PC-3 (cell line): ENCODE measurements around the gene SPATA6L. TPM values are rescaled to one million over a fixed set of nuclear protein-coding genes. Genes with fewer than 3 reads are reported as not detected.

Source experiments
- ATAC-seq: fragments of 200-7000 bp; cut with Tn5 transposase; 2 replicates; pipeline ENCODE4 v1.9.1; 2020; ENCODE audit warnings: mild to moderate bottlenecking, moderate library complexity
- BruUV-seq: library from RNA; stranded (reverse); fragments of 400-500 nt; replicated peaks from 2 replicates; lab custom pipeline; 2021; lab: Mats Ljungman, UMichigan
- CTCF ChIA-PET: fragments of 300-600 bp; sonication (Branson Sonifier 250); formaldehyde crosslinking; loops from one replicate; lab custom pipeline; 2022; ENCODE audit warnings: antibody characterized with exemption; lab: Charles Lee
- POLR2A ChIA-PET: fragments of 300-600 bp; sonication (Branson Sonifier 250); formaldehyde crosslinking; loops from one replicate; lab custom pipeline; 2022; ENCODE audit warnings: antibody characterized with exemption; ENCODE audit not compliant: unreplicated experiment; lab: Charles Lee
- DNase-seq: peaks from one replicate; pipeline ENCODE4 v3.0.0-alpha.2; 2015
- H2AFZ ChIP-seq: fragments of 300-600 bp; sonication (generic); 2 replicates; pipeline ENCODE4 v1.6.0; 2016; ENCODE audit warnings: antibody characterized with exemption, low read length
- H3F3A ChIP-seq: fragments of 300-600 bp; sonication (generic); one replicate; pipeline ENCODE4 v1.6.0; 2017; ENCODE audit warnings: antibody characterized with exemption, low read length, control low read depth, mild to moderate bottlenecking; ENCODE audit not compliant: unreplicated experiment
- H3K27ac ChIP-seq: fragments of 300-600 bp; sonication (generic); 2 replicates; pipeline ENCODE4 v1.5.1; 2016; ENCODE audit warnings: mild to moderate bottlenecking, low read length
- H3K27me3 ChIP-seq: fragments of 300-600 bp; sonication (generic); 2 replicates; pipeline ENCODE4 v1.6.1; 2016; ENCODE audit warnings: low read length, mixed read lengths
- H3K36me3 ChIP-seq: fragments of 300-600 bp; sonication (generic); 2 replicates; pipeline ENCODE4 v1.6.1; 2016; ENCODE audit warnings: low read depth, mixed run types, low read length, mixed read lengths
- H3K4me1 ChIP-seq: fragments of 300-600 bp; sonication (generic); 2 replicates; pipeline ENCODE4 v1.5.1; 2016; ENCODE audit warnings: low read length; ENCODE audit not compliant: insufficient read depth
- H3K4me2 ChIP-seq: fragments of 300-600 bp; sonication (generic); 2 replicates; pipeline ENCODE4 v1.6.0; 2016; ENCODE audit warnings: low read length
- H3K4me3 ChIP-seq: fragments of 300-600 bp; sonication (generic); 2 replicates; pipeline ENCODE4 v1.5.1; 2016; ENCODE audit warnings: mild to moderate bottlenecking, low read length, mixed read lengths
- H3K79me2 ChIP-seq: fragments of 300-600 bp; sonication (generic); 2 replicates; pipeline ENCODE4 v1.6.1; 2017; ENCODE audit warnings: low read length, mixed read lengths
- H3K9ac ChIP-seq: fragments of 300-600 bp; sonication (generic); 2 replicates; pipeline ENCODE4 v1.6.0; 2016; ENCODE audit warnings: mild to moderate bottlenecking, low read length
- H3K9me2 ChIP-seq: fragments of 300-600 bp; sonication (generic); replicated peaks from 2 replicates; pipeline ENCODE4 v1.6.1; 2016; ENCODE audit warnings: mixed run types, low read length, mixed read lengths
- H3K9me3 ChIP-seq: fragments of 300-600 bp; sonication (generic); 2 replicates; pipeline ENCODE4 v1.6.1; 2016; ENCODE audit warnings: low read length, mixed read lengths
- H4K20me1 ChIP-seq: fragments of 300-600 bp; sonication (generic); 2 replicates; pipeline ENCODE4 v1.6.1; 2016; ENCODE audit warnings: low read length, mixed read lengths
- EZH2 ChIP-seq: fragments of 300-600 bp; sonication (generic); IDR thresholded peaks from one replicate; pipeline ENCODE4 v1.6.1; 2017; ENCODE audit warnings: antibody characterized with exemption, mild to moderate bottlenecking, low read length; ENCODE audit not compliant: unreplicated experiment
- EZH2phosphoT487 ChIP-seq: fragments of 300-600 bp; sonication (generic); IDR thresholded peaks from 2 replicates; pipeline ENCODE4 v1.6.1; 2018; ENCODE audit warnings: mild to moderate bottlenecking, antibody characterized with exemption, low read length, borderline replicate concordance
- intact Hi-C: fragments of 100-400 bp; cut with micrococcal nuclease; formaldehyde crosslinking; loops from 2 replicates; pipeline ENCODE4 v1.9.0; 2023
- total RNA-seq: library from RNA; depleted of rRNA; stranded (reverse); fragments of >200 nt; gene quantifications from 2 replicates; pipeline ENCODE4 v1.2.3, GENCODE V29; 2014
- TF ChIP-seq, protein P1 (sequence below): fragments of 300-600 bp; sonication (generic); conservative IDR thresholded peaks from 2 replicates; pipeline ENCODE4 v1.5.1; 2017; ENCODE audit warnings: antibody characterized with exemption, low read depth, mild to moderate bottlenecking, low read length

Gene SPATA6L
- total RNA-seq, 1 experiment from 2014 or later: not detected

- H4K20me1 ChIP-seq: no peaks in the 10 kb centered on the region
- intact Hi-C loops: no loop called here
- ATAC-seq (no peak), DNase-seq (no peak)
- H3K36me3 ChIP-seq: no peaks in the 10 kb centered on the region
- no peaks in the 10 kb centered on the region for H3K4me1 ChIP-seq
- TF ChIP-seq EZH2 (no peak), EZH2phosphoT487 (no peak)
- TF ChIP-seq, protein P1, sequence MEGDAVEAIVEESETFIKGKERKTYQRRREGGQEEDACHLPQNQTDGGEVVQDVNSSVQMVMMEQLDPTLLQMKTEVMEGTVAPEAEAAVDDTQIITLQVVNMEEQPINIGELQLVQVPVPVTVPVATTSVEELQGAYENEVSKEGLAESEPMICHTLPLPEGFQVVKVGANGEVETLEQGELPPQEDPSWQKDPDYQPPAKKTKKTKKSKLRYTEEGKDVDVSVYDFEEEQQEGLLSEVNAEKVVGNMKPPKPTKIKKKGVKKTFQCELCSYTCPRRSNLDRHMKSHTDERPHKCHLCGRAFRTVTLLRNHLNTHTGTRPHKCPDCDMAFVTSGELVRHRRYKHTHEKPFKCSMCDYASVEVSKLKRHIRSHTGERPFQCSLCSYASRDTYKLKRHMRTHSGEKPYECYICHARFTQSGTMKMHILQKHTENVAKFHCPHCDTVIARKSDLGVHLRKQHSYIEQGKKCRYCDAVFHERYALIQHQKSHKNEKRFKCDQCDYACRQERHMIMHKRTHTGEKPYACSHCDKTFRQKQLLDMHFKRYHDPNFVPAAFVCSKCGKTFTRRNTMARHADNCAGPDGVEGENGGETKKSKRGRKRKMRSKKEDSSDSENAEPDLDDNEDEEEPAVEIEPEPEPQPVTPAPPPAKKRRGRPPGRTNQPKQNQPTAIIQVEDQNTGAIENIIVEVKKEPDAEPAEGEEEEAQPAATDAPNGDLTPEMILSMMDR: no peak
- H3K9ac ChIP-seq: no peak overlapping the region
- H3K9me3 ChIP-seq: no peaks in the 10 kb centered on the region
- ChIA-PET CTCF (no interaction called here), POLR2A (no interaction called here)
- BruUV-seq: no TSS peak
- no peak overlapping the region for H3K4me3 ChIP-seq
- no peaks in the 10 kb centered on the region for H3K79me2 ChIP-seq
- H3F3A ChIP-seq: no peaks in the 10 kb centered on the region
- no peak overlapping the region for H3K27ac ChIP-seq
- H3K9me2 ChIP-seq: no peaks in the 10 kb centered on the region
- H3K27me3 ChIP-seq: no peaks in the 10 kb centered on the region
- H3K4me2 ChIP-seq: no peak overlapping the region
- H2AFZ ChIP-seq: no peak overlapping the region
These were observed 69.9 kb downstream of the SPATA6L start for GRCh38 chr9:4596165-4596922.

DNA sequence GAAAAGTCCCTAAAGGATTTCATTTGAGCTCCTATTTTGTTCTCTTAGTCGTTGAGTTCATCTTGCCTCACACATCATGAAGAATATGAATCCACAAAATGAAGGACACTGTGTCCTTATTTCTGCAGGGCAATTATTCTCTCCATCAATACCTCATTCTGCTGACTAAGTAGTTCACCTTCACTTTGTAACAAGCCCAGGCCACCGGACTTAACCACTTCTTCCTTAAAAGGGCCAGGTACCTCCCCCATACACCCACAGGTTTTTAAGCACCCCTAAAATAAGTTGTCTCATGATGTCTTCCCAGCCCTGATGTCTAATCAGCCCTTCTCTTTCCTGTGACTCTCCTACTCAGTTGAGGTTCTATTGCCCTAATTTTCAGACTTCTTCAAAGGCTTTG, 71.3 kb downstream of the SPATA6L start:
- no peaks in the 10 kb centered on the region for H3F3A ChIP-seq
- H3K9ac ChIP-seq: no peak overlapping the region
- H3K9me3 ChIP-seq: no peaks in the 10 kb centered on the region
- POLR2A ChIA-PET: no interaction called here
- no peak for TF ChIP-seq EZH2phosphoT487
- no peak overlapping the region for H3K4me3 ChIP-seq
- H3K27me3 ChIP-seq: no peaks in the 10 kb centered on the region
- no peak overlapping the region for H3K27ac ChIP-seq
- no peak overlapping the region for H2AFZ ChIP-seq
- CTCF ChIA-PET: no interaction called here
- no peaks in the 10 kb centered on the region for H3K9me2 ChIP-seq
- no peak for ATAC-seq
- no peak for DNase-seq
- no peaks in the 10 kb centered on the region for H3K4me1 ChIP-seq
- intact Hi-C loops: no loop called here
- H3K79me2 ChIP-seq: no peaks in the 10 kb centered on the region
- no peak overlapping the region for H3K4me2 ChIP-seq
- BruUV-seq: no TSS peak
- H3K36me3 ChIP-seq: no peaks in the 10 kb centered on the region
- H4K20me1 ChIP-seq: no peaks in the 10 kb centered on the region

- Histone ChIP-seq H3K4me3 (no peak overlapping the region), H3K9me3 (no peaks in the 10 kb centered on the region), H3K79me2 (no peaks in the 10 kb centered on the region), H3K9ac (no peak overlapping the region), H4K20me1 (no peaks in the 10 kb centered on the region), H2AFZ (no peak overlapping the region), H3F3A (no peaks in the 10 kb centered on the region), H3K36me3 (no peaks in the 10 kb centered on the region), H3K4me2 (no peak overlapping the region), H3K27ac (no peak overlapping the region), H3K27me3 (no peaks in the 10 kb centered on the region), H3K9me2 (no peaks in the 10 kb centered on the region), H3K4me1 (no peaks in the 10 kb centered on the region)
- BruUV-seq: no TSS peak
- no peak for DNase-seq
- ChIA-PET CTCF (no interaction called here), POLR2A (no interaction called here)
- no peak for ATAC-seq
- intact Hi-C loops: no loop called here
- TF ChIP-seq EZH2: no peak
- no peak for TF ChIP-seq EZH2phosphoT487
- TF ChIP-seq, protein P1: no peak
These were observed 71.7 kb downstream of the SPATA6L start for GRCh38 chr9:4594545-4594944.
